HEK293 (cell line): Measurements from ENCODE around the gene PASK.

Source experiments
- SETDB1 ChIP-seq: IDR thresholded peaks from one replicate; pipeline ENCODE4 v1.6.1; 2017; ENCODE audit warnings: mild to moderate bottlenecking, low read length, moderate library complexity, mixed read lengths; ENCODE audit not compliant: insufficient read length
- ZNF423 ChIP-seq: fragments of 450-650 bp; formaldehyde crosslinking; IDR thresholded peaks from 2 replicates; pipeline ENCODE4 v1.5.1; 2016; ENCODE audit warnings: missing biosample characterization, missing genetic modification characterization
- ZNF558 ChIP-seq: fragments of 450-650 bp; formaldehyde crosslinking; IDR thresholded peaks from 2 replicates; pipeline ENCODE4 v1.5.1; 2016; ENCODE audit warnings: missing biosample characterization, missing genetic modification characterization
- ZNF791 ChIP-seq: fragments of 450-650 bp; formaldehyde crosslinking; IDR thresholded peaks from 2 replicates; pipeline ENCODE4 v1.5.1; 2016; ENCODE audit warnings: missing biosample characterization, missing genetic modification characterization
- TF ChIP-seq, protein P1 (sequence below): fragments of 450-650 bp; formaldehyde crosslinking; IDR thresholded peaks from 2 replicates; pipeline ENCODE4 v1.5.1; 2016; ENCODE audit warnings: missing biosample characterization, missing genetic modification characterization
- TF ChIP-seq, protein P2 (sequence below): fragments of 450-650 bp; formaldehyde crosslinking; IDR thresholded peaks from 2 replicates; pipeline ENCODE4 v1.5.1; 2016; ENCODE audit warnings: missing biosample characterization, missing genetic modification characterization
- TF ChIP-seq, protein P3 (sequence below): sonication (generic); formaldehyde crosslinking; IDR thresholded peaks from 2 replicates; pipeline ENCODE4 v1.8.1; 2022; ENCODE audit warnings: mild to moderate bottlenecking, moderate library complexity, missing genetic modification reagents
- TF ChIP-seq, protein P4 (sequence below): fragments of 450-650 bp; formaldehyde crosslinking; IDR thresholded peaks from 2 replicates; pipeline ENCODE4 v1.5.1; 2016; ENCODE audit warnings: missing biosample characterization, missing genetic modification characterization

DNA sequence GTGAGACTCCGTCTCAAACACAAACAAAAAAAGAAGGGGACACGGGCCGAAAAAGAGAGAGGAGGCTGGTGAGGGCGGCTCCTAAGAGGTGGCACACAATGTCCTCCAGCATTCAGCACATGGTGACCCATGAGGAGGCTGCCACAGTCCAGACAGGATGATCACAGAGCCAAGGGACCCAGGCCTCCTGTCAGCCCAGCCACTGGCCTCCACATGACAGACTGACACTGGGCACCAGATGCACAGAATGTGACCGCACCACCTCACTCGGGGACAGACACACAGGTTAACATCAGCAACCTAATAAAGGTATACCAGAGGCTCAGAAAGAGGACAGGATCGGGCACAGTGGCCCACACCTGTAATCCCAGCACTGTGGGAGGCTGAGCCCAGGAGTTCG is 21.0 kb downstream of the PASK start:
- TF ChIP-seq, protein P1, sequence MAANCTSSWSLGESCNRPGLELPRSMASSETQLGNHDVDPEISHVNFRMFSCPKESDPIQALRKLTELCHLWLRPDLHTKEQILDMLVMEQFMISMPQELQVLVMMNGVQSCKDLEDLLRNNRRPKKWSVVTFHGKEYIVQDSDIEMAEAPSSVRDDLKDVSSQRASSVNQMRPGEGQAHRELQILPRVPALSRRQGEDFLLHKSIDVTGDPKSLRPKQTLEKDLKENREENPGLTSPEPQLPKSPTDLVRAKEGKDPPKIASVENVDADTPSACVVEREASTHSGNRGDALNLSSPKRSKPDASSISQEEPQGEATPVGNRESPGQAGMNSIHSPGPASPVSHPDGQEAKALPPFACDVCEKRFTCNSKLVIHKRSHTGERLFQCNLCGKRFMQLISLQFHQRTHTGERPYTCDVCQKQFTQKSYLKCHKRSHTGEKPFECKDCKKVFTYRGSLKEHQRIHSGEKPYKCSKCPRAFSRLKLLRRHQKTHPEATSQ (tag by site-specific recombination): no peak
- TF ChIP-seq, protein P2, sequence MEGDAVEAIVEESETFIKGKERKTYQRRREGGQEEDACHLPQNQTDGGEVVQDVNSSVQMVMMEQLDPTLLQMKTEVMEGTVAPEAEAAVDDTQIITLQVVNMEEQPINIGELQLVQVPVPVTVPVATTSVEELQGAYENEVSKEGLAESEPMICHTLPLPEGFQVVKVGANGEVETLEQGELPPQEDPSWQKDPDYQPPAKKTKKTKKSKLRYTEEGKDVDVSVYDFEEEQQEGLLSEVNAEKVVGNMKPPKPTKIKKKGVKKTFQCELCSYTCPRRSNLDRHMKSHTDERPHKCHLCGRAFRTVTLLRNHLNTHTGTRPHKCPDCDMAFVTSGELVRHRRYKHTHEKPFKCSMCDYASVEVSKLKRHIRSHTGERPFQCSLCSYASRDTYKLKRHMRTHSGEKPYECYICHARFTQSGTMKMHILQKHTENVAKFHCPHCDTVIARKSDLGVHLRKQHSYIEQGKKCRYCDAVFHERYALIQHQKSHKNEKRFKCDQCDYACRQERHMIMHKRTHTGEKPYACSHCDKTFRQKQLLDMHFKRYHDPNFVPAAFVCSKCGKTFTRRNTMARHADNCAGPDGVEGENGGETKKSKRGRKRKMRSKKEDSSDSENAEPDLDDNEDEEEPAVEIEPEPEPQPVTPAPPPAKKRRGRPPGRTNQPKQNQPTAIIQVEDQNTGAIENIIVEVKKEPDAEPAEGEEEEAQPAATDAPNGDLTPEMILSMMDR (tag by site-specific recombination): no peak
- no peak for TF ChIP-seq ZNF423 (tag by site-specific recombination)
- no peak for TF ChIP-seq SETDB1
- no peak for TF ChIP-seq ZNF791
- TF ChIP-seq, protein P3, sequence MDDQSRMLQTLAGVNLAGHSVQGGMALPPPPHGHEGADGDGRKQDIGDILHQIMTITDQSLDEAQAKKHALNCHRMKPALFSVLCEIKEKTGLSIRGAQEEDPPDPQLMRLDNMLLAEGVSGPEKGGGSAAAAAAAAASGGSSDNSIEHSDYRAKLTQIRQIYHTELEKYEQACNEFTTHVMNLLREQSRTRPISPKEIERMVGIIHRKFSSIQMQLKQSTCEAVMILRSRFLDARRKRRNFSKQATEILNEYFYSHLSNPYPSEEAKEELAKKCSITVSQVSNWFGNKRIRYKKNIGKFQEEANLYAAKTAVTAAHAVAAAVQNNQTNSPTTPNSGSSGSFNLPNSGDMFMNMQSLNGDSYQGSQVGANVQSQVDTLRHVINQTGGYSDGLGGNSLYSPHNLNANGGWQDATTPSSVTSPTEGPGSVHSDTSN (CRISPR knock-in tag): no peak
- TF ChIP-seq, protein P4, sequence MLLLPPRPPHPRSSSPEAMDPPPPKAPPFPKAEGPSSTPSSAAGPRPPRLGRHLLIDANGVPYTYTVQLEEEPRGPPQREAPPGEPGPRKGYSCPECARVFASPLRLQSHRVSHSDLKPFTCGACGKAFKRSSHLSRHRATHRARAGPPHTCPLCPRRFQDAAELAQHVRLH (tag by site-specific recombination): no peak
- no peak for TF ChIP-seq ZNF558
